ENCODE results near the gene TNS3. TPM values are rescaled to one million over a fixed set of nuclear protein-coding genes. Genes with fewer than 3 reads are reported as not detected.
A peak's percentile ranks its signal among the peaks of the same experiment; 100 is the strongest.

TNS3 gene
- total and polyA plus RNA-seq, 2 of the 13 experiments (the other 11 are each of a cell fraction or from before 2014, with no cell fraction given) = 52.9 to 55.7 TPM

DNA sequence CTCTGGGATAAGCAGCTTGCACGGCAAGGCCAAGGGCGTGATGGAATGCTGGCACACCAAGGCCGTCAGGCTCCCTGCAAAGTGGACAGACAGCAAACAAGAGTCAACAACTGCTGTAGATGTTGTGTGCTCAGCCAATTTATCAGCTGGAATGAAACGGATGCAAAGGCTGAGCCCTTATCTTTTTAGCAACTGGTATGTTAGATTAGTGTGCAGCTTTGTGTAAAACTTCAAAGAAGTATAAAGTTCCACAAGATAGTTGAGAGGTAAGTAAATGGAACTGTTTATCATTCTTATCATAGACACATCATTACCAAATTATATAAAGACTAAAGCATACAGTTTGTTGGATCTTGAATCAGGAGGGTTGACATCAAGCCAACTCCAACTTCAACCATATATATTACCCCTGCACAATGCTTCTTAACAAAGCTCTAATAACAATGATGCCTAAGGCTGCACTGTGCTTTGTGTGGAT lies 289.0 kb downstream of the TNS3 start (continued):
- TF ChIP-seq RBM22 (optimal IDR thresholded peaks at IDR 0.05; ENCODE audit: low read length) (peak; percentile 3), RAD21 (CRISPR knock-in tag; IDR thresholded peaks at IDR 0.05) (no peak), KDM5B (CRISPR knock-in tag; IDR thresholded peaks at IDR 0.05; ENCODE audit: borderline replicate concordance) (no peak), ZNF124 (CRISPR knock-in tag; IDR thresholded peaks at IDR 0.05) (no peak), HOXA5 (CRISPR knock-in tag; IDR thresholded peaks at IDR 0.05) (0 out of 2 replicates have a peak, but pooled peaks have one; percentile 29), ZMYM3 (CRISPR knock-in tag; IDR thresholded peaks at IDR 0.05) (no peak), ZIK1 (CRISPR knock-in tag; IDR thresholded peaks at IDR 0.05; ENCODE audit: borderline replicate concordance, low read depth) (no peak), GFI1 (CRISPR knock-in tag; IDR thresholded peaks at IDR 0.05; ENCODE audit: borderline replicate concordance) (peak; percentile 87), SP1 (IDR thresholded peaks at IDR 0.05) (no peak), SP1 (CRISPR knock-in tag; IDR thresholded peaks at IDR 0.05) (no peak), HMGA1 (CRISPR knock-in tag; conservative IDR thresholded peaks at IDR 0.05) (no peak), ZNF670 (CRISPR knock-in tag; IDR thresholded peaks at IDR 0.05; ENCODE audit: borderline replicate concordance) (no peak), ATF7-NPFF (CRISPR knock-in tag; IDR thresholded peaks at IDR 0.05; ENCODE audit: low read depth) (peak; percentile 75), MEIS2 (CRISPR knock-in tag; IDR thresholded peaks at IDR 0.05) (peak; percentile 86)
- TF ChIP-seq, protein P1, sequence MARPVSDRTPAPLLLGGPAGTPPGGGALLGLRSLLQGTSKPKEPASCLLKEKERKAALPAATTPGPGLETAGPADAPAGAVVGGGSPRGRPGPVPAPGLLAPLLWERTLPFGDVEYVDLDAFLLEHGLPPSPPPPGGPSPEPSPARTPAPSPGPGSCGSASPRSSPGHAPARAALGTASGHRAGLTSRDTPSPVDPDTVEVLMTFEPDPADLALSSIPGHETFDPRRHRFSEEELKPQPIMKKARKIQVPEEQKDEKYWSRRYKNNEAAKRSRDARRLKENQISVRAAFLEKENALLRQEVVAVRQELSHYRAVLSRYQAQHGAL (CRISPR knock-in tag; IDR thresholded peaks at IDR 0.05; ENCODE audit: not compliant biosample characterization) = no peak

Measured in HepG2 (cell line).